ENCODE results near the gene ARL15. TPM values are rescaled to one million over a fixed set of nuclear protein-coding genes. Genes with fewer than 3 reads are reported as not detected.
"Not testable (repeated sequence)": the region's sequence is repeated elsewhere in the genome, so short reads cannot be mapped to it uniquely, and the experiment has no call there.

ARL15 gene
- total RNA-seq, 6 experiments from 2014 or later = 9.8 to 16.0 (median 13.4) TPM

GRCh38 chr5:53983568-53984460, 326.6 kb downstream of the ARL15 start:
- H3K27ac Mint-ChIP-seq = peak overlapping the region; percentile 82
- peaks cover 41% of the 10 kb centered on the region for H3K4me1 Mint-ChIP-seq (ENCODE audit: low read depth)
- peak overlapping the region; percentile 31 for H3K4me3 Mint-ChIP-seq
- no peaks in the 10 kb centered on the region; the same call in none of the 2 replicates for H3K9me3 Mint-ChIP-seq
- H3K27me3 Mint-ChIP-seq (ENCODE audit: insufficient read depth) = peaks cover 2% of the 10 kb centered on the region
- DNase-seq = peak; percentile 88
- TF ChIP-seq, protein P1, sequence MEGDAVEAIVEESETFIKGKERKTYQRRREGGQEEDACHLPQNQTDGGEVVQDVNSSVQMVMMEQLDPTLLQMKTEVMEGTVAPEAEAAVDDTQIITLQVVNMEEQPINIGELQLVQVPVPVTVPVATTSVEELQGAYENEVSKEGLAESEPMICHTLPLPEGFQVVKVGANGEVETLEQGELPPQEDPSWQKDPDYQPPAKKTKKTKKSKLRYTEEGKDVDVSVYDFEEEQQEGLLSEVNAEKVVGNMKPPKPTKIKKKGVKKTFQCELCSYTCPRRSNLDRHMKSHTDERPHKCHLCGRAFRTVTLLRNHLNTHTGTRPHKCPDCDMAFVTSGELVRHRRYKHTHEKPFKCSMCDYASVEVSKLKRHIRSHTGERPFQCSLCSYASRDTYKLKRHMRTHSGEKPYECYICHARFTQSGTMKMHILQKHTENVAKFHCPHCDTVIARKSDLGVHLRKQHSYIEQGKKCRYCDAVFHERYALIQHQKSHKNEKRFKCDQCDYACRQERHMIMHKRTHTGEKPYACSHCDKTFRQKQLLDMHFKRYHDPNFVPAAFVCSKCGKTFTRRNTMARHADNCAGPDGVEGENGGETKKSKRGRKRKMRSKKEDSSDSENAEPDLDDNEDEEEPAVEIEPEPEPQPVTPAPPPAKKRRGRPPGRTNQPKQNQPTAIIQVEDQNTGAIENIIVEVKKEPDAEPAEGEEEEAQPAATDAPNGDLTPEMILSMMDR (IDR thresholded peaks at IDR 0.05) = no peak
- peaks cover 11% of the 10 kb centered on the region for H3K36me3 Mint-ChIP-seq (ENCODE audit: low read depth)

GRCh38 chr5:53982319-53982718, 328.1 kb downstream of the ARL15 start:
- peaks cover 11% of the 10 kb centered on the region for H3K36me3 Mint-ChIP-seq (ENCODE audit: low read depth)
- H3K27ac Mint-ChIP-seq; H3K4me3 Mint-ChIP-seq; DNase-seq; H3K9me3 Mint-ChIP-seq; H3K27me3 Mint-ChIP-seq (ENCODE audit: insufficient read depth): not testable (repeated sequence)
- peaks cover 40% of the 10 kb centered on the region for H3K4me1 Mint-ChIP-seq (ENCODE audit: low read depth)

DNA sequence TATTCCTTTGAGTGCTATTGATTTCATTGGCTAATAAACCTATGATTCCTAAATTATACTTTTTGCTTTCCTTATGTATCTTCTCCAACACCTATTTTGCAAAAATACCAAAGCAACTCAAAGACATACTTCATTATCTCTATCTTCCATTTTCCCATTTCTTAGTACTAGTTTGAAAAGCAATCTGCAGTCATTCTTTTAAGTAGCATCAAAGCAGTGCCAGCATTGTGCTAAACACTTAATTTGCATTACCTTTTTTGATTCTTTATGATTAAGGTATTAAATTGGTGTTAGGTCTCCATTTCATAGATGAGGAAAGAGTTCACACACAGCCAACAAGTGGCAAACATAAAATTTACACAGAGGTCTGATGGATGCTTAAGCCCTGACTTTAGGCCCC, 330.3 kb downstream of the ARL15 start:
- H3K27ac Mint-ChIP-seq = no peak overlapping the region
- H3K36me3 Mint-ChIP-seq (ENCODE audit: low read depth) = peaks cover 11% of the 10 kb centered on the region
- no peak overlapping the region for H3K4me3 Mint-ChIP-seq
- H3K4me1 Mint-ChIP-seq (ENCODE audit: low read depth) = peaks cover 26% of the 10 kb centered on the region
- DNase-seq = no peak
- no peaks in the 10 kb centered on the region; the same call in none of the 2 replicates for H3K9me3 Mint-ChIP-seq
- H3K27me3 Mint-ChIP-seq (ENCODE audit: insufficient read depth) = no peaks in the 10 kb centered on the region; the same call in 1 of the 2 replicates
- TF ChIP-seq, protein P1 (IDR thresholded peaks at IDR 0.05) = no peak

- Mint-ChIP-seq H3K27me3 (ENCODE audit: insufficient read depth) (no peaks in the 10 kb centered on the region), H3K4me1 (ENCODE audit: low read depth) (peaks cover 16% of the 10 kb centered on the region), H3K4me3 (no peak overlapping the region), H3K36me3 (ENCODE audit: low read depth) (no peaks in the 10 kb centered on the region), H3K9me3 (no peaks in the 10 kb centered on the region), H3K27ac (no peak overlapping the region)
- DNase-seq = no peak
- TF ChIP-seq, protein P1 (IDR thresholded peaks at IDR 0.05) = no peak
Measured at GRCh38 chr5:53974021-53974420, 336.4 kb downstream of the ARL15 start.

DNA sequence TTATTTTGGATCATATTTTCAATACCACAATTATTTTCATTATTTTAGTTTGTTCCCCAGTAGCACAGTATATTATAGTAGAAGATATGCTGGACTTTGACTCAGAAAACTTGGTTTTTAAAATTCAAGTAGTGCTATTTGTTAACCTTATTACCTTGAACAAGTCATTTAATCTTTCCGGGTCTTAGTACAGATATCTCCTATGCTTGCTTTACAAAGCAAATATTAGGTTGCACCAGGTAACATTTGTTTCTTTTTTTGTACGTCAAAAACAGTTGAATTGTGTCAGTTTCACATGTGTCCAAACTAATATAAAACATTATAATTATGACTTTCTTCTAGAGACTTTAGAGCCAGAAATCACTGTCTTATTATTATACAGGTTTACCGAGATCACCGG, 338.1 kb downstream of the ARL15 start:
- no peaks in the 10 kb centered on the region for H3K36me3 Mint-ChIP-seq (ENCODE audit: low read depth)
- no peak for DNase-seq
- TF ChIP-seq, protein P1 (IDR thresholded peaks at IDR 0.05) = no peak
- no peaks in the 10 kb centered on the region for H3K9me3 Mint-ChIP-seq
- no peak overlapping the region for H3K27ac Mint-ChIP-seq
- H3K27me3 Mint-ChIP-seq (ENCODE audit: insufficient read depth) = no peaks in the 10 kb centered on the region
- peaks cover 16% of the 10 kb centered on the region for H3K4me1 Mint-ChIP-seq (ENCODE audit: low read depth)
- H3K4me3 Mint-ChIP-seq = no peak overlapping the region

DNA sequence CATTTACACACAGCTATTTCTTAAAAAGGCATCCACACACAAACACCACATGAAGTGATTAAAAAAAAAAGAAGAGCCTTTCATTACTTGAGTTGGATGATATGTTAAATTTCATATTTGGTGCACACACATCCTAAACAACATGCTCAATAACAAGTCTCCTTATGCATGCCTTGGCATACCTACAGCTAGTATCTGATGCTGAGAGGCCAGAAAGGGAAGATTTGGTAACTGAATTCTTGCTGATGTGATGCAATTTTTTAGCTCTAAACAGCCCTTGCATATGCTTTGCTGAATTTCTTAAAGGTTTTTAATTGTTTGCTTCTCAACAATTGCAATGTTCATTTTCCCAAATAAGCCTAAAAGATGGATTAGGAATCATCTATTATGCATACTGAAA, 338.8 kb downstream of the ARL15 start:
- H3K27ac Mint-ChIP-seq = no peak overlapping the region
- TF ChIP-seq, protein P1 (IDR thresholded peaks at IDR 0.05) = no peak
- no peaks in the 10 kb centered on the region for H3K27me3 Mint-ChIP-seq (ENCODE audit: insufficient read depth)
- no peaks in the 10 kb centered on the region for H3K36me3 Mint-ChIP-seq (ENCODE audit: low read depth)
- H3K4me3 Mint-ChIP-seq = no peak overlapping the region
- H3K9me3 Mint-ChIP-seq = no peaks in the 10 kb centered on the region
- H3K4me1 Mint-ChIP-seq (ENCODE audit: low read depth) = peaks cover 16% of the 10 kb centered on the region
- no peak for DNase-seq

All from HFFc6 (cell line).